ENCODE data around the gene MFSD12.

- TF ChIP-seq POLR2AphosphoS5 (IDR thresholded peaks at IDR 0.05; ENCODE audit: low read depth) (no peak), STAT1 (IDR thresholded peaks at IDR 0.05; ENCODE audit: unreplicated experiment) (no peak), CTCF (conservative IDR thresholded peaks at IDR 0.05; ENCODE audit: low read depth in 2 of 2) (no peak), REST (IDR thresholded peaks at IDR 0.05; ENCODE audit: unreplicated experiment) (no peak), EZH2 (IDR thresholded peaks at IDR 0.05; ENCODE audit: low read depth, unreplicated experiment) (no peak), CREB1 (CRISPR knock-in tag; IDR thresholded peaks at IDR 0.05; ENCODE audit: low read depth) (no peak), ZNF331 (CRISPR knock-in tag; IDR thresholded peaks at IDR 0.05; ENCODE audit: low read depth) (no peak), EZH2phosphoT487 (IDR thresholded peaks at IDR 0.05; ENCODE audit: unreplicated experiment) (no peak), JUNB (IDR thresholded peaks at IDR 0.05; ENCODE audit: unreplicated experiment) (no peak), ZNF462 (CRISPR knock-in tag; IDR thresholded peaks at IDR 0.05) (no peak), NANOG (IDR thresholded peaks at IDR 0.05; ENCODE audit: borderline replicate concordance) (no peak)
Measured at GRCh38 chr19:3573162-3573857, 15.9 kb upstream of the MFSD12 start.

Measured in GM23338 (cell line).